ENCODE results near the gene FNDC3B. TPM values are rescaled to one million over a fixed set of nuclear protein-coding genes. Genes with fewer than 3 reads are reported as not detected.

Gene FNDC3B
- total RNA-seq, 1 donor from 2014 or later = 29.5 TPM

DNA sequence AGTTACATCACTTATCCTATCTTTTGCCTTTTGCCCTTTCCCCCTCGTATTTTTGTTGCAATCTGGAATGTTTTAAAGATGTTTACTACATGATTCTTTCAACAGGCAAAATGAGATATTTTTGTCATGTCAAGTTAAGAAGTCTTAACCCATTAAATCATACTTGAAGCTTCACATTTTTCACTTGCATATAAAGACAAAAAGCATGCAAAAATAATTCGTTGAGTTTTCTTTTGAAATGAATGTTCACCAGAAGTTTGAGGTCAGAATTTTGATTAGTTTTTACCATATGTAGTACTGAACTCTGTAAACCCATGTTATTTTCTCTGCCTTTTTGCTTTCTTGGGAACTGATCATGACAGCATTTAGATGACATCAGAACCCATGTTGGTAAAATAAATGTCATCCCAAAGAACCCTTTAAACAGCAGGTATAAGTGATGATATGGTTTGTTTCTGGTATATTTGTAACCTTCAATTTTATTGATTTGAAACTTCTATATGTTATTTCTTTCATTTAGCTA is 220.4 kb downstream of the FNDC3B start:
- no peak for DNase-seq (ENCODE audit: low spot score)
- Histone ChIP-seq H3K36me3 (no peaks in the 10 kb centered on the region), H3K9me3 (ENCODE audit: low read depth) (no peaks in the 10 kb centered on the region), H3K27ac (no peak overlapping the region), H2AFZ (replicated peaks) (no peak overlapping the region), H3K4me1 (peaks cover 23% of the 10 kb centered on the region), H3F3A (ENCODE audit: low read depth) (no peaks in the 10 kb centered on the region), H3K27me3 (no peaks in the 10 kb centered on the region), H4K20me1 (ENCODE audit: low read depth) (peaks cover 9% of the 10 kb centered on the region), H3K9ac (no peak overlapping the region), H3K4me2 (no peak overlapping the region), H3K79me2 (ENCODE audit: low read depth) (no peaks in the 10 kb centered on the region), H3K4me3 (no peak overlapping the region)
- H3K36me3 Mint-ChIP-seq = peaks cover 23% of the 10 kb centered on the region
- peaks cover 25% of the 10 kb centered on the region for H3K4me1 Mint-ChIP-seq
- H3K27ac Mint-ChIP-seq = no peak overlapping the region
- no peaks in the 10 kb centered on the region for H3K27me3 Mint-ChIP-seq (ENCODE audit: insufficient read depth, low read depth)
- no peak for TF ChIP-seq CTCF (IDR thresholded peaks at IDR 0.05)
- no peak for TF ChIP-seq EZH2 (IDR thresholded peaks at IDR 0.05)
- TF ChIP-seq EZH2phosphoT487 (IDR thresholded peaks at IDR 0.05) = no peak
- no peak overlapping the region for H3K4me3 Mint-ChIP-seq
- H3K9me3 Mint-ChIP-seq = no peaks in the 10 kb centered on the region

DNA sequence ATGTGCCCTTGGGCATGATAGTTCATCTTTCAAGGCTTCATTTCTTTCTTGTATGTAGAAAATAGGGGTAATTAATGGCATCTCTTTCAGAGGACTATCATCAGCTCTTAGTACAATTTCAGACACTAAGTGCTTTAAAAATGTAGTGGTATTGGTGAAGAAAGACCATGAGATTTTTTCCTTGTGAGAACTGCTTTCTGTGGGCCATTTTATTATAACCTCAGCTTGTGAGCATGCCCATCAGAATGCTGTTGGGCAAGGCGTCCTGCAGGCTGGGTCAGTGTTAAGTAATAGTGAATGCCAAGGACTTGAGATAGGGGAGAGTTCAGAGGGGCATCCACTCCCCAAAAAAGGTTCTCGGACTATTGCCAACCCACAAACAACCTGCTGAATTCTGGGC is 221.0 kb downstream of the FNDC3B start:
- H3K4me1 ChIP-seq = peaks cover 23% of the 10 kb centered on the region
- no peaks in the 10 kb centered on the region for H3F3A ChIP-seq (ENCODE audit: low read depth)
- Mint-ChIP-seq H3K4me3 (no peak overlapping the region), H3K27me3 (ENCODE audit: insufficient read depth, low read depth) (no peaks in the 10 kb centered on the region), H3K9me3 (no peaks in the 10 kb centered on the region), H3K36me3 (peaks cover 25% of the 10 kb centered on the region), H3K4me1 (peaks cover 25% of the 10 kb centered on the region), H3K27ac (no peak overlapping the region)
- H3K4me2 ChIP-seq = no peak overlapping the region
- no peak overlapping the region for H3K4me3 ChIP-seq
- no peak overlapping the region for H3K27ac ChIP-seq
- H2AFZ ChIP-seq (replicated peaks) = no peak overlapping the region
- no peak for TF ChIP-seq CTCF (IDR thresholded peaks at IDR 0.05)
- TF ChIP-seq EZH2 (IDR thresholded peaks at IDR 0.05) = no peak
- TF ChIP-seq EZH2phosphoT487 (IDR thresholded peaks at IDR 0.05) = no peak
- H3K9me3 ChIP-seq (ENCODE audit: low read depth) = no peaks in the 10 kb centered on the region
- H4K20me1 ChIP-seq (ENCODE audit: low read depth) = peaks cover 9% of the 10 kb centered on the region
- DNase-seq (ENCODE audit: low spot score) = no peak
- no peaks in the 10 kb centered on the region for H3K36me3 ChIP-seq
- no peak overlapping the region for H3K9ac ChIP-seq
- H3K79me2 ChIP-seq (ENCODE audit: low read depth) = no peaks in the 10 kb centered on the region
- no peaks in the 10 kb centered on the region for H3K27me3 ChIP-seq

GRCh38 chr3:172261054-172261453 is 221.7 kb downstream of the FNDC3B start:
- Histone ChIP-seq H2AFZ (replicated peaks) (no peak overlapping the region), H3K9me3 (ENCODE audit: low read depth) (no peaks in the 10 kb centered on the region), H3K27me3 (no peaks in the 10 kb centered on the region), H3K4me3 (no peak overlapping the region), H4K20me1 (ENCODE audit: low read depth) (peaks cover 9% of the 10 kb centered on the region), H3K36me3 (no peaks in the 10 kb centered on the region), H3K9ac (no peak overlapping the region), H3K4me1 (peaks cover 23% of the 10 kb centered on the region), H3F3A (ENCODE audit: low read depth) (no peaks in the 10 kb centered on the region), H3K4me2 (no peak overlapping the region), H3K27ac (no peak overlapping the region), H3K79me2 (ENCODE audit: low read depth) (no peaks in the 10 kb centered on the region)
- Mint-ChIP-seq H3K36me3 (peaks cover 25% of the 10 kb centered on the region), H3K9me3 (no peaks in the 10 kb centered on the region), H3K27ac (no peak overlapping the region), H3K27me3 (ENCODE audit: insufficient read depth, low read depth) (no peaks in the 10 kb centered on the region), H3K4me1 (peaks cover 25% of the 10 kb centered on the region), H3K4me3 (no peak overlapping the region)
- no peak for DNase-seq (ENCODE audit: low spot score)
- TF ChIP-seq EZH2 (IDR thresholded peaks at IDR 0.05) = no peak

DNA sequence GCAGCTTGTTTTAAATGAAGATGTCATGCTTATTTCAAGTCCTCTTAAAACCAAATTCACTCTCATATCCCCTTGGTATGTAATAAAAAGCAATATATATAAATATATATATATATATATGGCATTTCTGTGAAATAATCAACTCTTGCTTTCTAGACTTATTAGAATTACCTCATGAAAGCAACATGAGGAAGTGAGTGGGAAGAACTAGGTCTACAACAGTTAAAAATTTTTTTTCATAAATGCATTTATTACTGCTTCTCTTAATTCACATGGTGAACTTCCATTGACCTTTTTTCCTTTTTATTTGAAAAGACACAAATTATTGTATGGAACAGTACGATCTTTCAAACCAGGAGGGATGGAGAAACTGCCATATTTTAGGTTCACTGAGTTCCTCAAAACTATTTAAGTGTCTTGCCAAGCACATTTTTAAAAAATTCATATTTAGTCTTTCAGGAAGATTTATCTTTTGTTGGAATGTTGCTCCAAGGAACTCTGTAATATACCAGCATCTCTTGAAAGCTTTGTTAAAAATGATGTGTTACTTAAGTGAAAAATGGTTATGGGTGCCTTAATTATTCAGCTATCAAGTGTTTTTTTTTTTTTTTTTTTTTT is 223.7 kb downstream of the FNDC3B start:
- Mint-ChIP-seq H3K4me3 (no peak overlapping the region), H3K36me3 (peaks cover 27% of the 10 kb centered on the region), H3K4me1 (peaks cover 16% of the 10 kb centered on the region), H3K27me3 (ENCODE audit: insufficient read depth, low read depth) (no peaks in the 10 kb centered on the region), H3K9me3 (no peaks in the 10 kb centered on the region), H3K27ac (no peak overlapping the region)
- no peak overlapping the region for H3K27ac ChIP-seq
- H4K20me1 ChIP-seq (ENCODE audit: low read depth) = peaks cover 4% of the 10 kb centered on the region
- no peaks in the 10 kb centered on the region for H3F3A ChIP-seq (ENCODE audit: low read depth)
- no peaks in the 10 kb centered on the region for H3K9me3 ChIP-seq (ENCODE audit: low read depth)
- no peaks in the 10 kb centered on the region for H3K36me3 ChIP-seq
- no peaks in the 10 kb centered on the region for H3K27me3 ChIP-seq
- no peak overlapping the region for H3K9ac ChIP-seq
- no peak overlapping the region for H3K4me3 ChIP-seq
- TF ChIP-seq EZH2 (IDR thresholded peaks at IDR 0.05) (no peak), EZH2phosphoT487 (IDR thresholded peaks at IDR 0.05) (no peak), CTCF (IDR thresholded peaks at IDR 0.05) (no peak)
- no peak overlapping the region for H2AFZ ChIP-seq (replicated peaks)
- DNase-seq (ENCODE audit: low spot score) = no peak
- H3K4me2 ChIP-seq = no peak overlapping the region
- H3K4me1 ChIP-seq = peaks cover 21% of the 10 kb centered on the region
- no peaks in the 10 kb centered on the region for H3K79me2 ChIP-seq (ENCODE audit: low read depth)

Measured in neural progenitor cell (in vitro differentiated cells).